Measurements from ENCODE around the gene PREX1. TPM values are rescaled to one million over a fixed set of nuclear protein-coding genes. Genes with fewer than 3 reads are reported as not detected.

The PREX1 gene
- total RNA-seq, 1 donor from 2014 or later, result 11.2 TPM

DNA sequence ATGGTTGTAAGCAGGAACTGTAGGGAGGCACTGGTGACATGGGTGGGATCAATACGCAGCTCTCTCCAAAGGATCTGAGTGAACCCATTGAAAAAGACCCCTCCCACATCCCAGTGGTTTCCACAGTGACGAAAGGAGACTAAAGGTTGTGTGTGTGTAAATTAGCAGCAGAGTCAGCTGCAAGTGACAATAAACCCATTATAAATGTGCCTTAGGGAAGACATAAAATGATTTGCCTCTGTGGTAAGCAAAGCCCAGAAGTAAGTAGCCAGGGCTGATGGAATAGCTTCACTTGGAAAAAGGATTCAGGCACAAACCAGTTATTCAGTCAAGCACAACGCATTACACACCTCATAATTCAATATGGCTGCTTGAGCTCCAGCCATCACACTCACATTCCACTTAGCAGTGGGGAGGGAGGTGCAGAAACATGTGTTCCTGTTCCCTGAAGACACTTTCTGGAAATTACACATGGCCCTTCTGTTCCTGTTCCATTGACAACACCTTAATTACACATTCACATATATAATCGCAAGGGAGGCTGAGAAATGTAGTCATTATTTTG, 231.4 kb downstream of the PREX1 start:
- Histone ChIP-seq H3K9me3 (replicated peaks) (peaks cover 3% of the 10 kb centered on the region), H3K4me3 (no peak overlapping the region), H3K4me1 (no peaks in the 10 kb centered on the region), H3K27ac (replicated peaks) (no peak overlapping the region), H3K36me3 (no peaks in the 10 kb centered on the region), H3K27me3 (ENCODE audit: low read depth) (peaks cover 9% of the 10 kb centered on the region)
- no peak for DNase-seq
- TF ChIP-seq, protein P1, sequence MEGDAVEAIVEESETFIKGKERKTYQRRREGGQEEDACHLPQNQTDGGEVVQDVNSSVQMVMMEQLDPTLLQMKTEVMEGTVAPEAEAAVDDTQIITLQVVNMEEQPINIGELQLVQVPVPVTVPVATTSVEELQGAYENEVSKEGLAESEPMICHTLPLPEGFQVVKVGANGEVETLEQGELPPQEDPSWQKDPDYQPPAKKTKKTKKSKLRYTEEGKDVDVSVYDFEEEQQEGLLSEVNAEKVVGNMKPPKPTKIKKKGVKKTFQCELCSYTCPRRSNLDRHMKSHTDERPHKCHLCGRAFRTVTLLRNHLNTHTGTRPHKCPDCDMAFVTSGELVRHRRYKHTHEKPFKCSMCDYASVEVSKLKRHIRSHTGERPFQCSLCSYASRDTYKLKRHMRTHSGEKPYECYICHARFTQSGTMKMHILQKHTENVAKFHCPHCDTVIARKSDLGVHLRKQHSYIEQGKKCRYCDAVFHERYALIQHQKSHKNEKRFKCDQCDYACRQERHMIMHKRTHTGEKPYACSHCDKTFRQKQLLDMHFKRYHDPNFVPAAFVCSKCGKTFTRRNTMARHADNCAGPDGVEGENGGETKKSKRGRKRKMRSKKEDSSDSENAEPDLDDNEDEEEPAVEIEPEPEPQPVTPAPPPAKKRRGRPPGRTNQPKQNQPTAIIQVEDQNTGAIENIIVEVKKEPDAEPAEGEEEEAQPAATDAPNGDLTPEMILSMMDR (IDR thresholded peaks at IDR 0.05; ENCODE audit: borderline replicate concordance), result no peak
- intact Hi-C loops (cut with micrococcal nuclease), result no loop called here

DNA sequence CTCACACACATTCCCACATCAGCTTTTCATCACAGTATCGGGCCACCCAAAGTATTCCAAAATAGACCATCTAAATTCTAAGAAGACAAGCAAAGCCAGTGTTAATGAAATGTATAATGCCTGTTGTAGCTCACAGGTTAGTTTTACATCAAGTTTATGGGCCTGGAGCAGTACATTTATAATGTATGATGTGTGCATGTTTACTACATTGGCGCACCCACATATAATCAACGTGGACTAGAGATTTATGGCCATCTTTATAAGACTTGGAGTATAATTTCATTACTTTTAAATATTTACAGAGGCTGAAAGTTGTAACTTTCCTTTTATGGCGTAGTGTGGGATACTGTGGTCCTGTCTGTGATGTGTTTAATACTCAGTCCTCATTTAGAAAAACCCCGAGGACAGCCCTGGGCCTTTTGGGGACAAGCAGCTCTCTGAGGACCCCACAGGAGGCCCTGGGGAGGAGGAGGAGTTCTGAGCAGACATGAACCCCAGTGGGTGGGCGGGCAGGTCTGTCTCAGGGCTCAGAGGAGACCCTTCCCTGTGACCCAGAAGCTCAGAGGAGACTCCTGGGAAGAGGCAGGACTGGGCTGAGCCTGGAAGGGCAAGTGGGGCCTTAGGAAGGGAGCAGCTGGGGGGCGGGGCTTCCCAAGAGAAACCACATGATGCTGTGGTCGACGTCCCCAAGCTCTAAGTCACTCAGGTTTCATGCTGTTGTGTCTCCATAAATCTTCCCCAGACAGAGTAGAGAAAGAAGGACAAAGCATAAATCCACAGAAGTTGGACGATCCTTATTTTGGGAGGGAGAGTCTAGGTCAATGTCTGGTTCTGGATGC, 232.1 kb downstream of the PREX1 start:
- no peaks in the 10 kb centered on the region for H3K36me3 ChIP-seq
- intact Hi-C loops (cut with micrococcal nuclease), result no loop called here
- no peak overlapping the region for H3K27ac ChIP-seq (replicated peaks)
- TF ChIP-seq, protein P1 (IDR thresholded peaks at IDR 0.05; ENCODE audit: borderline replicate concordance), result no peak
- H3K27me3 ChIP-seq (ENCODE audit: low read depth), result peaks cover 9% of the 10 kb centered on the region
- no peak for DNase-seq
- H3K9me3 ChIP-seq (replicated peaks), result peaks cover 3% of the 10 kb centered on the region
- H3K4me3 ChIP-seq, result no peak overlapping the region
- H3K4me1 ChIP-seq, result no peaks in the 10 kb centered on the region

DNA sequence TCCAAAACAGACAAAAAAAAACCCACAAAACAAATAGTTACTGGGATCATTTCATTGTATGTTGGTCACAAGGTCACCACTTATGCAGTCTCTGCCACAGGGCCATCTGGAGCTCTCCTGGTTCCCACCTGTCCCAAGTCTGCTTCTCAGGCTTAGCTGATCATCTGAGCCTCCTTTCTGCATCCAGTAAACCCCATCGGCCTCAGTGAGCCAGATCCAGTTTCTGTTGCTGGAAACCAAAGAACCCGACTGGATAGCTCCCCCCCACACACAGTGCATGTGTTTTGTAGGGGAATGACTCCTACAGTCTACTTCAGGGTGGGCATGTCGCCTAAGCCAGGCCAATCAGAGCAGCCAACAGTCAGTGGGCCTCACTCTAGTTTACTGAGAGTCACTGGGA, 233.3 kb downstream of the PREX1 start:
- H3K36me3 ChIP-seq, result no peaks in the 10 kb centered on the region
- peaks cover 6% of the 10 kb centered on the region for H3K27me3 ChIP-seq (ENCODE audit: low read depth)
- H3K9me3 ChIP-seq (replicated peaks), result peaks cover 3% of the 10 kb centered on the region
- intact Hi-C loops (cut with micrococcal nuclease), result no loop called here
- no peak overlapping the region for H3K27ac ChIP-seq (replicated peaks)
- DNase-seq, result no peak
- TF ChIP-seq, protein P1 (IDR thresholded peaks at IDR 0.05; ENCODE audit: borderline replicate concordance), result no peak
- no peak overlapping the region for H3K4me3 ChIP-seq
- H3K4me1 ChIP-seq, result no peaks in the 10 kb centered on the region

DNA sequence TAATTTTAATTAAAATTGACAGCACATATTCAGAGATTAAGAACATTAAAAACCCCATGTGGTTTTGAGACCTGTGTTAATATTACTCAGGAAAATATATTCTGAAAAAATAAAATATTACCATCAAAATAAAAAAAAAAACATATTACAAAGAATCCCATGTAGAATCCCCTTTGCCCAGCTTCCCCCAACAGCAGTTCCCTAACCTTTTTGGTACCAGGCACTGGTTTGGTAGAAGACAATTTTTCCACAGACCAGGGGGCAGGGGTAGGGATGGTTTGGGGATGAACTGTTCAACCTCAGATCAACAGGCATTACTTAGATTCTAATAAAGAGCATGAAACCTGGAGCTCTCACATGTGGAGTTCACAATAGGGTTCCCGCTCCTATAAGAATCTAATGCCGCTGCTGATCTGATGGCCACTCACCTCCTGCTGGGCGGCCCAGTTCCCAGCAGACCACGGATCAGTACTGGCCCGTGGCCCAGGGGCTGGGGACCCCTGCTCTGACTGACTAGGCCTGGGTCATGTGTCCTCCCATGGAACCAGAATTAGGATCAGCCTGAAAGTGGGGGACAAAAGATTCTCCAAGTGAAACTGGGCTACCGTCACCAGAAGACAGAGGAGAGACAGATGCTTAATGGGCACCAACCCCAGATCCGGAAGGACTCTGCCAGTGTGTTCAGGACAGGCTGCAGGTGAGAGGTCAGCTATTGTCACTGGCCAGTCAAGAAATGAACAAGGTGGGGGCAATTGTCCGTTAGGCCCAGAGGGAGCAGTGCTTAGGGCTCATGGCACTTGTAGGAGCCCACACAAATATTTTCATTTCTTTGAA, 235.5 kb downstream of the PREX1 start:
- no peaks in the 10 kb centered on the region for H3K36me3 ChIP-seq
- intact Hi-C loops (cut with micrococcal nuclease), result no loop called here
- peaks cover 3% of the 10 kb centered on the region for H3K9me3 ChIP-seq (replicated peaks)
- H3K27ac ChIP-seq (replicated peaks), result no peak overlapping the region
- no peak overlapping the region for H3K4me3 ChIP-seq
- TF ChIP-seq, protein P1 (IDR thresholded peaks at IDR 0.05; ENCODE audit: borderline replicate concordance), result no peak
- H3K27me3 ChIP-seq (ENCODE audit: low read depth), result peaks cover 6% of the 10 kb centered on the region
- H3K4me1 ChIP-seq, result no peaks in the 10 kb centered on the region
- DNase-seq, result no peak

DNA sequence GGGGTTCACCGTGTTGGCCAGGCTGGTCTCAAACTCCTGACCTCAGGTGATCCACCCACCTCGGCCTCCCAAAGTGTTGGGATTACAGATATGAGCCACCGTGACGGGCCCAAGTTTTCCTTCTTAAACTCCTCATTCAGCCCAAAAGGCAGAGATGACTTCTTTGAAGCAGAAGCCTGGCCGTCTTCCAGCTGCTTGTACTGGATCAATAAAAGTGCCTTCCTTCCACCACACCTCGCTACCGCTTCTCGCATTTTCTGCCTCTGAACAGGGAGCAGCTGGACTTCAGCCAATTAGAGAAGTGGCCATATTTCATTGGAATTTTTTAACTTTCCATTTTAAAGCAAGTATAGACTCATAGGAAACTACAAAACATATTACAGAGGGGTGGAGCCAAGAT, 241.1 kb downstream of the PREX1 start:
- intact Hi-C loops (cut with micrococcal nuclease), result no loop called here
- DNase-seq, result no peak
- peaks cover 35% of the 10 kb centered on the region for H3K27me3 ChIP-seq (ENCODE audit: low read depth)
- no peaks in the 10 kb centered on the region for H3K36me3 ChIP-seq
- no peak overlapping the region for H3K27ac ChIP-seq (replicated peaks)
- H3K4me1 ChIP-seq, result peaks cover 22% of the 10 kb centered on the region
- TF ChIP-seq, protein P1 (IDR thresholded peaks at IDR 0.05; ENCODE audit: borderline replicate concordance), result no peak
- H3K9me3 ChIP-seq (replicated peaks), result no peaks in the 10 kb centered on the region
- no peak overlapping the region for H3K4me3 ChIP-seq
